Measurements from ENCODE around the gene CETP.

Gene CETP

GRCh38 chr16:57026778-57027062, 65.0 kb downstream of the CETP start:
- no peak for TF ChIP-seq REST (IDR thresholded peaks at IDR 0.05; ENCODE audit: insufficient read depth in 1 of 2, low read depth in 2 of 2, low read length in 2 of 2)
- no peak for TF ChIP-seq TAF1 (IDR thresholded peaks at IDR 0.05; ENCODE audit: borderline replicate concordance, insufficient read depth, low read length)
- TF ChIP-seq FOXP2 (optimal IDR thresholded peaks at IDR 0.05; ENCODE audit: borderline replicate concordance, extremely low read depth, extremely low read length, insufficient read depth) = no peak
- no peak for TF ChIP-seq POLR2AphosphoS5 (IDR thresholded peaks at IDR 0.05; ENCODE audit: low read depth, low read length)
- no peak for TF ChIP-seq SIN3A (IDR thresholded peaks at IDR 0.05; ENCODE audit: borderline replicate concordance, insufficient read depth, low read length)

- TF ChIP-seq POLR2AphosphoS5 (IDR thresholded peaks at IDR 0.05; ENCODE audit: low read depth, low read length) (no peak), FOXP2 (optimal IDR thresholded peaks at IDR 0.05; ENCODE audit: borderline replicate concordance, extremely low read depth, extremely low read length, insufficient read depth) (no peak), TAF1 (IDR thresholded peaks at IDR 0.05; ENCODE audit: borderline replicate concordance, insufficient read depth, low read length) (no peak), REST (IDR thresholded peaks at IDR 0.05; ENCODE audit: insufficient read depth in 1 of 2, low read depth in 2 of 2, low read length in 2 of 2) (no peak), SIN3A (IDR thresholded peaks at IDR 0.05; ENCODE audit: borderline replicate concordance, insufficient read depth, low read length) (no peak)
Measured at GRCh38 chr16:57027067-57027466, 65.3 kb downstream of the CETP start.

- no peak for TF ChIP-seq TAF1 (IDR thresholded peaks at IDR 0.05; ENCODE audit: borderline replicate concordance, insufficient read depth, low read length)
- TF ChIP-seq SIN3A (IDR thresholded peaks at IDR 0.05; ENCODE audit: borderline replicate concordance, insufficient read depth, low read length) = no peak
- no peak for TF ChIP-seq FOXP2 (optimal IDR thresholded peaks at IDR 0.05; ENCODE audit: borderline replicate concordance, extremely low read depth, extremely low read length, insufficient read depth)
- TF ChIP-seq POLR2AphosphoS5 (IDR thresholded peaks at IDR 0.05; ENCODE audit: low read depth, low read length) = no peak
- TF ChIP-seq REST (IDR thresholded peaks at IDR 0.05; ENCODE audit: insufficient read depth in 1 of 2, low read depth in 2 of 2, low read length in 2 of 2) = no peak
Measured at GRCh38 chr16:57028086-57028485, 66.3 kb downstream of the CETP start.

- TF ChIP-seq SIN3A (IDR thresholded peaks at IDR 0.05; ENCODE audit: borderline replicate concordance, insufficient read depth, low read length) = no peak
- no peak for TF ChIP-seq TAF1 (IDR thresholded peaks at IDR 0.05; ENCODE audit: borderline replicate concordance, insufficient read depth, low read length)
- no peak for TF ChIP-seq FOXP2 (optimal IDR thresholded peaks at IDR 0.05; ENCODE audit: borderline replicate concordance, extremely low read depth, extremely low read length, insufficient read depth)
- TF ChIP-seq REST (IDR thresholded peaks at IDR 0.05; ENCODE audit: insufficient read depth in 1 of 2, low read depth in 2 of 2, low read length in 2 of 2) = no peak
- TF ChIP-seq POLR2AphosphoS5 (IDR thresholded peaks at IDR 0.05; ENCODE audit: low read depth, low read length) = no peak
Measured at GRCh38 chr16:57029161-57030160, 67.7 kb downstream of the CETP start.

All from PFSK-1 (cell line).